ENCODE results near the gene MAPK6. TPM values are rescaled to one million over a fixed set of nuclear protein-coding genes. Genes with fewer than 3 reads are reported as not detected.
"Not testable (repeated sequence)": the region's sequence is repeated elsewhere in the genome, so short reads cannot be mapped to it uniquely, and the experiment has no call there.

The MAPK6 gene
- total RNA-seq, 3 donors from 2014 or later: 47.6 to 86.8 (median 73.9) TPM

- DNase-seq: no peak
- intact Hi-C loops (cut with DNase I, micrococcal nuclease): no loop called here
- ATAC-seq: no peak
Measured at GRCh38 chr15:52030010-52030409, 11.0 kb downstream of the MAPK6 start.

GRCh38 chr15:52031556-52031955 lies 12.5 kb downstream of the MAPK6 start:
- no peaks in the 10 kb centered on the region for H3K36me3 ChIP-seq (ENCODE audit: low read depth)
- peaks cover 7% of the 10 kb centered on the region for H3K4me1 ChIP-seq (ENCODE audit: low read depth)
- H3K4me3 ChIP-seq: no peak overlapping the region
- intact Hi-C loops (cut with DNase I, micrococcal nuclease): no loop called here
- no peak for TF ChIP-seq CTCF (IDR thresholded peaks at IDR 0.05)
- no peak for DNase-seq
- ATAC-seq: peak; percentile 95
- H3K9me3 ChIP-seq: peaks cover 10% of the 10 kb centered on the region

More at GRCh38 chr15:52030010-52030409, 11.0 kb downstream of the MAPK6 start:
- H3K36me3 ChIP-seq (ENCODE audit: low read depth): no peaks in the 10 kb centered on the region
- H3K4me3 ChIP-seq: no peak overlapping the region
- TF ChIP-seq CTCF (IDR thresholded peaks at IDR 0.05): no peak
- H3K9me3 ChIP-seq: peaks cover 10% of the 10 kb centered on the region
- H3K4me1 ChIP-seq (ENCODE audit: low read depth): peaks cover 7% of the 10 kb centered on the region

- intact Hi-C loops (cut with DNase I, micrococcal nuclease): no loop called here
- Histone ChIP-seq H3K4me1 (ENCODE audit: low read depth) (peaks cover 19% of the 10 kb centered on the region), H3K36me3 (ENCODE audit: low read depth) (no peaks in the 10 kb centered on the region), H3K4me3 (no peak overlapping the region), H3K9me3 (peaks cover 10% of the 10 kb centered on the region)
- no peak for DNase-seq
- ATAC-seq: no peak
- TF ChIP-seq CTCF (IDR thresholded peaks at IDR 0.05): no peak
Measured at GRCh38 chr15:52037889-52038505, 19.0 kb downstream of the MAPK6 start.

- Histone ChIP-seq H3K4me3 (no peak overlapping the region), H3K4me1 (ENCODE audit: low read depth) (peaks cover 19% of the 10 kb centered on the region), H3K9me3 (no peaks in the 10 kb centered on the region), H3K36me3 (ENCODE audit: low read depth) (no peaks in the 10 kb centered on the region)
- ATAC-seq (peak; percentile 46), DNase-seq (no peak)
- intact Hi-C loops (cut with DNase I, micrococcal nuclease): no loop called here
- no peak for TF ChIP-seq CTCF (IDR thresholded peaks at IDR 0.05)
Measured at GRCh38 chr15:52039925-52040781, 21.1 kb downstream of the MAPK6 start.

GRCh38 chr15:52042051-52042851 lies 23.2 kb downstream of the MAPK6 start:
- ATAC-seq: no peak

GRCh38 chr15:52045795-52046298 lies 26.8 kb downstream of the MAPK6 start:
- H3K4me1 ChIP-seq (ENCODE audit: low read depth); H3K4me3 ChIP-seq; H3K36me3 ChIP-seq (ENCODE audit: low read depth); DNase-seq; H3K9me3 ChIP-seq; intact Hi-C loops (cut with DNase I, micrococcal nuclease): not testable (repeated sequence)
- peak; percentile 38 for ATAC-seq

More at GRCh38 chr15:52042051-52042851, 23.2 kb downstream of the MAPK6 start:
- intact Hi-C loops (cut with DNase I, micrococcal nuclease): no loop called here
- Histone ChIP-seq H3K4me1 (ENCODE audit: low read depth) (peaks cover 19% of the 10 kb centered on the region), H3K9me3 (no peaks in the 10 kb centered on the region), H3K36me3 (ENCODE audit: low read depth) (no peaks in the 10 kb centered on the region), H3K4me3 (no peak overlapping the region)
- no peak for DNase-seq
- TF ChIP-seq CTCF (IDR thresholded peaks at IDR 0.05): no peak

GRCh38 chr15:52046552-52046951 lies 27.5 kb downstream of the MAPK6 start:
- H3K4me1 ChIP-seq (ENCODE audit: low read depth); H3K9me3 ChIP-seq; ATAC-seq; H3K4me3 ChIP-seq; H3K36me3 ChIP-seq (ENCODE audit: low read depth); DNase-seq; intact Hi-C loops (cut with DNase I, micrococcal nuclease): not testable (repeated sequence)
